Suppressor macrophage treated with lipopolysaccharide for 1 hour (primary cell): ENCODE measurements around the gene PTH2R.
"Not testable (repeated sequence)": the region's sequence is repeated elsewhere in the genome, so short reads cannot be mapped to it uniquely, and the experiment has no call there.

Experiments used
- DNase-seq, 3 donors: peaks; one replicate each; pipeline ENCODE4 v3.0.0-alpha.2; 2020 to 2022

Gene PTH2R

DNA sequence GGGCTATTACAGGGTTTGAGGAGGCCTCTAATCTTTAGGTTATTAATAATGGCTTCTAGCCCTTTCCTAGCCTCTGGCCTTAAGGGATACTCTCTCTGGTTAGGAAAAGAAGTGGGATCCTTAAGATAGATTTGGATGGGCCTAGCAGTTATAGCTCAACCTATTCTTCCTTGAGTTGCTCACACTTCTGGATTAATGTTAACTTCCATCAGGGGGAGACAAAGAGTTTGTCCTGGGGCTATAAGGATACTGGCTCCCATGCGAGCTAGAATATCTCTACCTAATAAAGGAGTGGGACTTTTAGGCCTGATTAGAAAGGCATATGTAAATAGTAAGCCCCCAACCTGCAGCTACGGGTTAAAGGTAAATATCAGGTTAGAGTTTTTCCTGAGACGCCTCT, 14.3 kb upstream of the PTH2R start:
- DNase-seq, result no peak

GRCh38 chr2:208396796-208397195, 9.8 kb upstream of the PTH2R start:
- not testable (repeated sequence) for DNase-seq

DNA sequence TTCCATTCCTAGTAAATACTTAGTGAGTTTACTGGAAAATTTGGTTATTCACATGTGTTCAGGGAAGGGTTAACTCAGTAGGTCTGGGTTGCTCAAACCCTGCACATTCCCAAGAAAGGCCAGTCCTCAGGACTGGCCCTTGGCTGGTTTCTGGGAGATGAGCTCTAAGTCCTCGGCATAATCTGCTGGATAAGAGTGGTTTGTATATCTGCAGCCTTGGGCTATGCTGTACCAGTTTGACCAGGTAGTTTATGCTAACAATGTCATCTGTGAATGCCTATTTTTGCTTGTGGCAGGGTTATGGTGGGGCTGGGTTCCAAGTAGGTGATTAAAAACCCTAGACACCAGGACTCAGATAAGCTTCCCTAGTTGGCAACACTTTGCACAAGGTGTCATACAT, 7.4 kb upstream of the PTH2R start:
- DNase-seq, result no peak

DNA sequence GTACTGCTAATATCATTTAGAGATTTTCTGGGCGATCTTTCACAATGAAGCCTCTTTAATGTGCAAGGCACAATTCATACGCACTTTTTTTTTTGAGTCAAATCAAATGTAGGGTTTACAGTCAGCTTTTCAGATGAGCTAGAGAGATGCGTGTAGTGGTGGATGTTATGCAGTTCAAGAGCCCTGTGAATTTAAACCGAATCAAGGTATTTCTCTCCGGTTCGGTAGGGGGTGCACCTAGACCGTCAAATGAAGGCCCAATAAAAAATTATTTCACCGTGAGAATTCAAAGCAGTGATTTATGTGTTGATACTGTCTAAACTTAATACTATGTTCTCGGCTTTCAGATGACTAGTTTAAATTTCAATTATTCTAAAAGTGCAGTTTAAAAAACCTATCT, 1.1 kb downstream of the PTH2R start:
- DNase-seq, result no peak

- no peak for DNase-seq
These were observed 7.3 kb downstream of the PTH2R start for GRCh38 chr2:208413931-208414330.

DNA sequence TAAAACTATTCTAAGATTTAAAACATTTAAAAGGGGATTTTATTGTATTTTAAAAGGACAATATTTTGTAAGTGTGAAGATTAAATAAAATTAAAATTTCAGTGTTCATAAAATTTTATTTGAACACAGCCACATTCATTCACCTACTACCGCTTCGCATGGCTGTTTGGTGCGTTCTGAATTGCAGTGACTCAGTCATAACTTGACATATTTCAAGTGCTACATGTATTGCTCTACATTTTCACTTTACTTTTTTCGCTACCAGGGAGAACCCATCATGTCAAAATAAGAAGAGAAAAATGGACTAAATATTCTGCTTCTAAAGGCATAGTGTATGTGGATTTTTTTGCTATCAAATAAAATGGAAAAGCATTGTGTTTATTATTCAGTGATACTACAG, 8.7 kb downstream of the PTH2R start:
- no peak for DNase-seq

GRCh38 chr2:208415897-208416296, 9.3 kb downstream of the PTH2R start:
- DNase-seq, result no peak

GRCh38 chr2:208426412-208427045, 19.9 kb downstream of the PTH2R start:
- no peak for DNase-seq

DNA sequence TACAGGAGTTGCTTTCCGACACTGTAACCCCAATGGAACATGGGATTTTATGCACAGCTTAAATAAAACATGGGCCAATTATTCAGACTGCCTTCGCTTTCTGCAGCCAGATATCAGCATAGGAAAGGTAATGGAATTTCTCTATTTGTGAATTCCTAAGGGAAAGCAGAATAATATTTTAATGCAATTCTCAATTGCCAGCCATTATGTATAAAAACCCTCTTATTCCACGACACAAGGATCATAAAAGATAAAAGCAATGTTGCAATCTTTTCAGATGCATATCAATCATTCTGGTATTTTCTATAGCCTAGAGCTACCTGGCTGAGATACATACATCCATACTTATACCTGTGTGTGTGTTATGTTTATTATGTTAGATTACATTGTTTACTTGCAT, 31.2 kb downstream of the PTH2R start:
- DNase-seq, result no peak

DNA sequence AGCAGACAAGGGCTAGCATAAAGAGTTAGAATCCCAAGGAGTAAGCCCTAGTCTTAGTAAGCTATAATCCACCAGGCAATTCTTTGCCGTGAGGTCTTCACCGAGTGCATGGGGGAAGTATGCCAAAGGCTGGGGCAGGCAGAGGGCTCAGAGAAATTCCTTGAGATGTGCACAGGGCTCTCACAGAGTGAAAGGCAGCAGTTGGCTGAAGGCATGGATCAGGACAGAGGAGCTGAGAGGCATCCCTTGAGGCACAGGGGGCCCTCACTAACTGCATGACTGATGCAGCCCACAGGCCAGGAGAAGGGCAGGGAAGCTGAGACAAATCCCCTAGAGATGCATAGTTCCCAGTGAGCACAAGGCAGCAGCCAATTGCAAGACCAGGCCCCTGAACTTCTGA, 34.1 kb downstream of the PTH2R start:
- no peak for DNase-seq

- DNase-seq, result no peak
These were observed 35.4 kb downstream of the PTH2R start for GRCh38 chr2:208441951-208442350.

DNA sequence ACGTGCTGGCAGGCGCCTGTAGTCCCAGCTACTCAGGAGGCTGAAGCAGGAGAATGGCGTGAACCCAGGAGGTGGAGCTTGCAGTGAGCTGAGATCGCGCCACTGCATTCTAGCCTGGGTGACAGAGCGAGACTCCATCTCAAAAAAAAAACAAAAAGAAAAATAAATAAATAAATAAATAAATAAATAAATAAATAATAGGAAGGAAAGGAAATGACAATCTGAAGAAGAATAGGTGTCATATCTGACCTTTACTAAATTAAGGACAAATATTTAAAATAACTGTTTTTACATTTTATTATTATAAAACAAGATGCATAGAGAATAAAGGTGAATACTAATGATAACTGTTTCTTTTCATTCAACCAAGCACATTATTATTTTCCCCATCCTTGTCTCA, 40.9 kb downstream of the PTH2R start:
- not testable (repeated sequence) for DNase-seq

GRCh38 chr2:208451061-208451460, 44.5 kb downstream of the PTH2R start:
- DNase-seq, result peak in 1 of 3 donors; percentile 2

- no peak for DNase-seq
These were observed 48.3 kb downstream of the PTH2R start for GRCh38 chr2:208454861-208455260.

DNA sequence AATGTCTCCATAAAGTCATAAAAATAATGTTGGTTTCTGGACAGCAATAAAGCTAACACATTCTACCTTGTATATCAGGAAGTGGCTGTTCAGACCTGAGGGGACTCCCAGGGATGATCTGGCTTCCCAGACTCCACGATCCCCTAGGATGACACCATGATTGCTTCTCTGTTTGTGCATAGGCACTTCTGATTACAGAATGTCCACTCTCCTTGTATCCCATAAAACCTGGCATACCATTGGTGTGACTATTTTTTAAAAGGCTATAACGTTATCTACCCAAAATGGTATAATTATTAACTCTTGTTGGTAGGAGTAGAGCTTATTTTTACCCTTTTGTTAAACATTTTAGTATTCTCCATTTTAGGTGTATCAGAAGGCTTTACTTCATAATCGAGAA, 57.1 kb downstream of the PTH2R start:
- no peak for DNase-seq

GRCh38 chr2:208464205-208464604, 57.6 kb downstream of the PTH2R start:
- no peak for DNase-seq

- DNase-seq, result peak; percentile 47 to 75 (median 67)
These were observed 59.7 kb downstream of the PTH2R start for GRCh38 chr2:208466151-208466919.

- no peak for DNase-seq
These were observed 60.3 kb downstream of the PTH2R start for GRCh38 chr2:208466920-208467298.

DNA sequence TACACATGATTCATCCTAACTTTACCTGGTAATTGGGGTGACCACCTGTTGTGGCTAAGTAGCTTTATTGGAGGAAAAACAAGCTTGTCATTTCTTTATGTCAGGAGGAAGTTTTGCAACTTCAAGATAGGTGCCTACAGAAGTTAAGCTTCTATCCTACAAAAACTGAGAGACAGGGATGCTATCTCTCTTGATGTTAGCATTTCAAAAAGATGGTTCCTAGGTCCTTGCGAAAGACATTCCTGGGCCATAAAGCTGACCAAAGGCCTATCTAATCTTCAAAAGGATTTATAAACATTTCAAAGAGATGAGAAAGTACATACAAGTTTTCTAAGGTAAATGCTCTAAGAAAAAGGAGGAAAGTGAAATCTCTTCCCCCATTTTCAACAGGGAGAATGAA, 61.0 kb downstream of the PTH2R start:
- DNase-seq, result no peak

- no peak for DNase-seq
These were observed 71.1 kb downstream of the PTH2R start for GRCh38 chr2:208477741-208478140.

- no peak for DNase-seq
These were observed 72.8 kb downstream of the PTH2R start for GRCh38 chr2:208479342-208479741.

GRCh38 chr2:208481945-208482344, 75.4 kb downstream of the PTH2R start:
- DNase-seq, result not testable (repeated sequence)

GRCh38 chr2:208482453-208483015, 75.9 kb downstream of the PTH2R start:
- peak; percentile 29 to 61 (median 60) for DNase-seq

GRCh38 chr2:208485390-208485789, 78.8 kb downstream of the PTH2R start:
- DNase-seq, result no peak
